Cardiac muscle cell (in vitro differentiated cells and primary cell): ENCODE data around the gene PRPF8. TPM values are rescaled to one million over a fixed set of nuclear protein-coding genes. Genes with fewer than 3 reads are reported as not detected.
"Not testable (repeated sequence)": the region's sequence is repeated elsewhere in the genome, so short reads cannot be mapped to it uniquely, and the experiment has no call there.

Experiments
- DNase-seq, 2 donors: peaks; one replicate each; pipeline versions ENCODE4 v3.0.0 to v3.0.0-alpha.2; 2010 to 2017; ENCODE audit warnings: low read depth in 1 of 2, low spot score in 1 of 2
- H3K27ac ChIP-seq: fragments of 200-600 bp; sonication (generic); 2 replicates; pipeline ENCODE4 v1.5.1; 2016
- H3K27me3 ChIP-seq: fragments of 200-600 bp; sonication (generic); 2 replicates; pipeline ENCODE4 v1.6.0; 2016; ENCODE audit warnings: control low read depth
- H3K36me3 ChIP-seq: fragments of 200-600 bp; sonication (generic); 2 replicates; pipeline ENCODE4 v1.5.1; 2016; ENCODE audit warnings: control low read depth
- H3K4me1 ChIP-seq: fragments of 200-600 bp; sonication (generic); 2 replicates; pipeline ENCODE4 v1.8.1; 2017; ENCODE audit warnings: low read depth, mild to moderate bottlenecking, mixed run types
- H3K4me3 ChIP-seq: fragments of 200-600 bp; sonication (generic); 2 replicates; pipeline ENCODE4 v1.5.1; 2016; ENCODE audit warnings: mild to moderate bottlenecking
- H3K9me3 ChIP-seq: fragments of 200-600 bp; sonication (generic); 2 replicates; pipeline ENCODE4 v1.5.1; 2017; ENCODE audit warnings: low read depth, mild to moderate bottlenecking, control low read depth
- polyA plus RNA-seq: library from polyadenylated mRNA; unstranded; fragments of >200 nt; fragmentation: Nextera tagmentation; extraction: Ambion mirVana; gene quantifications from 2 replicates; pipeline ENCODE4 v1.2.1, GENCODE V29; 2016
- total RNA-seq: library from RNA; depleted of rRNA; stranded (reverse); fragments of >200 nt; gene quantifications from 2 replicates; pipeline ENCODE4 v1.2.3, GENCODE V29; 2016
- TF ChIP-seq, protein P1 (sequence below): IDR thresholded peaks from 2 replicates; pipeline ENCODE4 v1.5.1; 2012; ENCODE audit warnings: low read depth, mild to moderate bottlenecking, low read length

The PRPF8 gene
- total and polyA plus RNA-seq, 2 experiments from 2014 or later: 137 to 170 TPM

DNA sequence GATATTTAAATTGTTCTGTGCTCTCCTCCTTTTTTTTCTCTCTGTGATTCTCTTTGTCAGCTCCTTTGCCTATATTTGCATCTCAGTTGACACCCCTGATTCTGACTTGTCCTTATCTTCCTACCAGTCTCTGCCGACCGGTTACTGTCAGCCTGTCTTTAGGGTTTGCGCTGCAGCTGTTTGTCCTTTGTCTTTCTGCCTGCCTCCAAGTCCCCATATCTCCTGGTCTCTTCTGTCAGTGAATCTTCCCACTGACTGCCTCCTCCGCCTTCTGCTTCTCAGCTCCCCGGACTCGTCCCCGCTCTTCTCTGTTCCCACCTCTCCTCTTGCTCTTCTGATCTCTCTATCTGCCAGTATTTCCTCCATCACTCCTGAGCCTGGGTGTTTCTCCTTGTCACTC lies 20.3 kb upstream of the PRPF8 start:
- Histone ChIP-seq H3K27ac (no peak overlapping the region), H3K4me3 (no peak overlapping the region), H3K4me1 (no peaks in the 10 kb centered on the region), H3K9me3 (no peaks in the 10 kb centered on the region), H3K36me3 (no peaks in the 10 kb centered on the region), H3K27me3 (no peaks in the 10 kb centered on the region)
- no peak for DNase-seq
- TF ChIP-seq, protein P1, sequence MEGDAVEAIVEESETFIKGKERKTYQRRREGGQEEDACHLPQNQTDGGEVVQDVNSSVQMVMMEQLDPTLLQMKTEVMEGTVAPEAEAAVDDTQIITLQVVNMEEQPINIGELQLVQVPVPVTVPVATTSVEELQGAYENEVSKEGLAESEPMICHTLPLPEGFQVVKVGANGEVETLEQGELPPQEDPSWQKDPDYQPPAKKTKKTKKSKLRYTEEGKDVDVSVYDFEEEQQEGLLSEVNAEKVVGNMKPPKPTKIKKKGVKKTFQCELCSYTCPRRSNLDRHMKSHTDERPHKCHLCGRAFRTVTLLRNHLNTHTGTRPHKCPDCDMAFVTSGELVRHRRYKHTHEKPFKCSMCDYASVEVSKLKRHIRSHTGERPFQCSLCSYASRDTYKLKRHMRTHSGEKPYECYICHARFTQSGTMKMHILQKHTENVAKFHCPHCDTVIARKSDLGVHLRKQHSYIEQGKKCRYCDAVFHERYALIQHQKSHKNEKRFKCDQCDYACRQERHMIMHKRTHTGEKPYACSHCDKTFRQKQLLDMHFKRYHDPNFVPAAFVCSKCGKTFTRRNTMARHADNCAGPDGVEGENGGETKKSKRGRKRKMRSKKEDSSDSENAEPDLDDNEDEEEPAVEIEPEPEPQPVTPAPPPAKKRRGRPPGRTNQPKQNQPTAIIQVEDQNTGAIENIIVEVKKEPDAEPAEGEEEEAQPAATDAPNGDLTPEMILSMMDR: no peak

GRCh38 chr17:1703063-1703462 lies 18.4 kb upstream of the PRPF8 start:
- H3K9me3 ChIP-seq: no peaks in the 10 kb centered on the region
- no peak overlapping the region for H3K27ac ChIP-seq
- no peak for DNase-seq
- no peaks in the 10 kb centered on the region for H3K27me3 ChIP-seq
- no peaks in the 10 kb centered on the region for H3K36me3 ChIP-seq
- no peak overlapping the region for H3K4me3 ChIP-seq
- H3K4me1 ChIP-seq: no peaks in the 10 kb centered on the region
- TF ChIP-seq, protein P1: no peak

- not testable (repeated sequence) for H3K4me1 ChIP-seq, H3K27me3 ChIP-seq
Measured at GRCh38 chr17:1699891-1700290, 15.2 kb upstream of the PRPF8 start.

GRCh38 chr17:1697681-1698080 lies 13.0 kb upstream of the PRPF8 start:
- Histone ChIP-seq H3K4me3 (no peak overlapping the region), H3K27ac (no peak overlapping the region), H3K36me3 (no peaks in the 10 kb centered on the region), H3K9me3 (no peaks in the 10 kb centered on the region), H3K27me3 (no peaks in the 10 kb centered on the region), H3K4me1 (no peaks in the 10 kb centered on the region)
- DNase-seq: no peak
- TF ChIP-seq, protein P1: no peak

More at GRCh38 chr17:1699891-1700290, 15.2 kb upstream of the PRPF8 start:
- H3K27ac ChIP-seq, H3K9me3 ChIP-seq, DNase-seq, H3K36me3 ChIP-seq, H3K4me3 ChIP-seq: not testable (repeated sequence)

DNA sequence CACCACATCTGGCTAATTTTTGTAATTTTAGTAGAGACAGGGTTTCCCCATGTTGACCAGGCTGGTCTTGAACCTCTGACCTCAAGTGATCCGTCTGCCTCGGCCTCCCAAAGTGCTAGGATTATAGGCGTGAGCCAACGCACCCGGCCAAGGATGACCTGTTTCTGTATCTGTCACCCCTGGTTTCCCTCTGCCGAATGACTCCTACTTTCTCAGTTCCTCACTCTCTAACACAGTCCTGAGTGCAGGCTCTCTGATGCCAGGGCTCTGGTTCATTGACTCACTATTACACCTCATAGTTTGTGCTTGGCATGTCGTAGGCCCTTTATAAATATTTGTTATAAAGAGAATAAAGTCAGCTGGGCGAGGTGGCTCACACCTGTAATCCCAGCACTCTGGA lies 10.7 kb upstream of the PRPF8 start:
- Histone ChIP-seq H3K9me3 (no peaks in the 10 kb centered on the region), H3K27ac (no peak overlapping the region), H3K36me3 (no peaks in the 10 kb centered on the region), H3K4me1 (no peaks in the 10 kb centered on the region), H3K4me3 (no peak overlapping the region), H3K27me3 (no peaks in the 10 kb centered on the region)
- TF ChIP-seq, protein P1: no peak
- DNase-seq: no peak

DNA sequence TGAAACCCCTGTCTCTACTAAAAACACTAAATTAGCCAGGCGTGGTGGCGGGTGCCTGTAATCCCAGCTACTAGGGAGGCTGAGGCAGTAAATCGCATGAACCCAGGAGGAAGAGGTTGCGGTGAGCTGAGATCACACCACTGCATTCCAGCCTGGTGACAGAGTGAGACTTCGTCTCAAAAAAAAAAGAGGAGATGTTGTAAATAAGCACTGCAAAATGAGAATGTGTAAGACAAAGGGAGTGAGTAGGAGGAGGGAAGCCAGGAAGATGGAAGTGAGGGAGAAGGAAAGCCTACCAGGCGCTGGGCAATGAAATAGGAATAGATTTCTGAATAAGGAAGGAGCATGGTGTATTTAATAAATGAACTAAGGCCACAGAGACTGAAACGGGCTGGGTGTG lies 8.7 kb upstream of the PRPF8 start:
- H3K4me3 ChIP-seq: no peak overlapping the region
- no peak overlapping the region for H3K27ac ChIP-seq
- TF ChIP-seq, protein P1: no peak
- no peak for DNase-seq
- H3K36me3 ChIP-seq: no peaks in the 10 kb centered on the region
- no peaks in the 10 kb centered on the region for H3K4me1 ChIP-seq
- no peaks in the 10 kb centered on the region for H3K9me3 ChIP-seq
- no peaks in the 10 kb centered on the region for H3K27me3 ChIP-seq
